Stomach (tissue), 4 donors: Measurements from ENCODE around the gene KRT76.

Experiments used
- CTCF ChIP-seq, 7 experiments: fragments of 450-650 bp in 4 of 7; fragments of 200-600 bp in 3 of 7; sonication (generic) in 3 of 7; IDR thresholded peaks; one replicate each; pipeline ENCODE4 v1.5.1; 2016 to 2019; ENCODE audit warnings: antibody characterized with exemption in 7 of 7, control low read depth in 2 of 7, mild to moderate bottlenecking in 1 of 7
- POLR2A ChIP-seq, 4 donors: fragments of 450-650 bp; IDR thresholded peaks; one replicate each; pipeline ENCODE4 v1.6.1; 2016; ENCODE audit warnings: antibody characterized with exemption in 4 of 4, control low read depth in 2 of 4, mild to moderate bottlenecking in 1 of 4, moderate library complexity in 1 of 4

- no peak for TF ChIP-seq CTCF (IDR thresholded peaks at IDR 0.05)
- TF ChIP-seq POLR2A (IDR thresholded peaks at IDR 0.05) = no peak
These were observed 50.1 kb downstream of the KRT76 start for GRCh38 chr12:52727037-52727436.
